ENCODE measurements around the gene FTCDNL1. TPM values are rescaled to one million over a fixed set of nuclear protein-coding genes. Genes with fewer than 3 reads are reported as not detected.

The FTCDNL1 gene
- total RNA-seq, 2 experiments from 2014 or later, result 3.0 to 4.6 TPM

Other genes starting within 250 kb of the FTCDNL1 start
- gene C2orf69, start 60.1 kb upstream of the FTCDNL1 start, total RNA-seq, result 10 to 100 TPM; 19.7 to 20.5 TPM
- gene TYW5, start 104.3 kb upstream of the FTCDNL1 start, total RNA-seq, result 10 to 100 TPM; 10.3 to 11.6 TPM
- 10 to 100 TPM; 39.1 to 41.5 TPM for gene MAIP1, start 104.4 kb upstream of the FTCDNL1 start, total RNA-seq

Data from activated CD8-positive, alpha-beta memory T cell treated with anti-CD3 and anti-CD28 coated beads for 36 hours (primary cell).